ENCODE results near the gene ZFAND2A. TPM values are rescaled to one million over a fixed set of nuclear protein-coding genes. Genes with fewer than 3 reads are reported as not detected.

ZFAND2A gene
- total RNA-seq, 1 experiment from 2014 or later, result 13.7 TPM

DNA sequence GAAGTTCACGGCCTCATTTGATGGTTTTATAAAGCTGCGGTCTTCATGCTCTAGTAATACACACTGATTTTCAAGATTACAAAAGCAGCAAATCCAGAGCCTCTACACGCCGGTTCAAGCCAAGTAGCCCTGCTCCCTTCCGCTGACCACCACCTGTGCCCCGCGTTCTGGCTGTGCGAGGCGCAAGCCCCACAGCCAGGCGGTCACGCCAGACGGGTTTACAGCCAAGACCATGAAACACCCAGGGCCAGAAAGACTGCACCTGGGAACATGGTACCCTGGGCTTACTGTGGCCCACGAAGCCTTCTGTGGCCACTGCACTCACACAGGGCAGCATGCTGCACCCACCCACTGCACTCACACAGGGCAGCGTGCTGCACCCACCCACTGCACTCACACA lies 38.5 kb downstream of the ZFAND2A start:
- Histone ChIP-seq H3K27me3 (ENCODE audit: insufficient read depth, low read length) (no peaks in the 10 kb centered on the region), H4K20me1 (ENCODE audit: control insufficient read depth, insufficient read depth, insufficient read length) (no peaks in the 10 kb centered on the region), H3T11ph (ENCODE audit: low read length) (no peak overlapping the region), H3K27ac (ENCODE audit: insufficient read length, low read depth, low read length) (no peak overlapping the region), H3K14ac (ENCODE audit: insufficient read depth, low read length) (no peak overlapping the region), H2BK12ac (ENCODE audit: insufficient read length, low read depth, low read length) (no peak overlapping the region), H4K91ac (ENCODE audit: insufficient read length, low read depth, low read length) (no peak overlapping the region), H3K4me2 (ENCODE audit: insufficient read depth, insufficient read length, low read length) (no peak overlapping the region), H2AFZ (ENCODE audit: low read length) (no peak overlapping the region), H3K79me1 (ENCODE audit: insufficient read depth, low read depth, low read length, poor library complexity, severe bottlenecking) (peaks cover 3% of the 10 kb centered on the region), H3K23ac (ENCODE audit: insufficient read length, low read depth, low read length) (no peak overlapping the region), H2BK15ac (ENCODE audit: low read depth, low read length) (no peak overlapping the region), H3K9me3 (ENCODE audit: control insufficient read depth, low read depth, low read length) (no peaks in the 10 kb centered on the region), H2BK5ac (ENCODE audit: insufficient read length, low read length) (no peak overlapping the region), H2BK20ac (ENCODE audit: low read depth, low read length, poor library complexity, severe bottlenecking) (no peak overlapping the region), H3K23me2 (ENCODE audit: insufficient read length, low read depth, low read length, poor library complexity, severe bottlenecking) (no peaks in the 10 kb centered on the region), H3K4me1 (ENCODE audit: insufficient read depth, low read length) (no peaks in the 10 kb centered on the region), H4K5ac (ENCODE audit: insufficient read length, low read depth, low read length) (no peak overlapping the region), H3K79me2 (ENCODE audit: insufficient read depth, low read length) (peaks cover 8% of the 10 kb centered on the region; the same call in 1 of the 2 replicates), H3K18ac (ENCODE audit: insufficient read length, low read depth, low read length) (no peak overlapping the region), H3K4ac (ENCODE audit: low read depth, low read length) (no peak overlapping the region; the same call in 1 of the 2 replicates), H4K8ac (replicated peaks; ENCODE audit: insufficient read length, low read depth, low read length) (no peak overlapping the region), H3K56ac (ENCODE audit: insufficient read length, low read depth, low read length) (no peak overlapping the region), H2BK120ac (ENCODE audit: low read depth, low read length, poor library complexity, severe bottlenecking) (no peak overlapping the region), H2AK5ac (ENCODE audit: insufficient read length, low read length) (no peak overlapping the region), H3K9ac (ENCODE audit: extremely low read depth, insufficient read length, low read length) (no peak overlapping the region)
- no peak overlapping the region for H3K4me3 Mint-ChIP-seq
- no peaks in the 10 kb centered on the region for H3K27me3 Mint-ChIP-seq (ENCODE audit: low read depth)
- DNase-seq, result no peak
- peaks cover 10 to 21% (median 20%) of the 10 kb centered on the region in 3 experiments for H3K36me3 Mint-ChIP-seq (ENCODE audit: insufficient read depth in 1 of 3, low read depth in 3 of 3)
- WGBS (ENCODE audit: extremely low coverage, insufficient read length, low lambda C conversion rate), result no CpG with 5 or more reads among the region's 14 CpGs
- H3K4me1 Mint-ChIP-seq, result peaks cover 15 to 25% of the 10 kb centered on the region in 2 experiments
- H3K9me3 Mint-ChIP-seq, result peaks cover 0 to 7% of the 10 kb centered on the region in 2 experiments; a peak in 4 of 5 replicates
- no peak overlapping the region for H3K27ac Mint-ChIP-seq
- no peak for TF ChIP-seq CTCF (conservative IDR thresholded peaks at IDR 0.05)

Measured in H9 (cell line).